Rectal smooth muscle tissue (tissue), 1 donor: Measurements from ENCODE around the gene ANO7.

Experiments used
- H3K27ac ChIP-seq: one replicate; pipeline ENCODE4 v1.7.0; 2013; ENCODE audit warnings: low read depth, low read length, inconsistent platforms
- H3K27me3 ChIP-seq: one replicate; pipeline ENCODE4 v1.7.0; 2013; ENCODE audit warnings: low read length; ENCODE audit not compliant: control insufficient read depth, insufficient read depth
- H3K36me3 ChIP-seq: one replicate; pipeline ENCODE4 v1.7.0; 2013; ENCODE audit warnings: low read length; ENCODE audit not compliant: control insufficient read depth, insufficient read depth
- H3K4me1 ChIP-seq: one replicate; pipeline ENCODE4 v1.7.0; 2013; ENCODE audit warnings: low read length; ENCODE audit not compliant: control insufficient read depth, insufficient read depth
- H3K4me3 ChIP-seq: one replicate; pipeline ENCODE4 v1.7.0; 2013; ENCODE audit warnings: low read length
- H3K9ac ChIP-seq: one replicate; pipeline ENCODE4 v1.7.0; 2013; ENCODE audit warnings: low read length

ANO7 gene

DNA sequence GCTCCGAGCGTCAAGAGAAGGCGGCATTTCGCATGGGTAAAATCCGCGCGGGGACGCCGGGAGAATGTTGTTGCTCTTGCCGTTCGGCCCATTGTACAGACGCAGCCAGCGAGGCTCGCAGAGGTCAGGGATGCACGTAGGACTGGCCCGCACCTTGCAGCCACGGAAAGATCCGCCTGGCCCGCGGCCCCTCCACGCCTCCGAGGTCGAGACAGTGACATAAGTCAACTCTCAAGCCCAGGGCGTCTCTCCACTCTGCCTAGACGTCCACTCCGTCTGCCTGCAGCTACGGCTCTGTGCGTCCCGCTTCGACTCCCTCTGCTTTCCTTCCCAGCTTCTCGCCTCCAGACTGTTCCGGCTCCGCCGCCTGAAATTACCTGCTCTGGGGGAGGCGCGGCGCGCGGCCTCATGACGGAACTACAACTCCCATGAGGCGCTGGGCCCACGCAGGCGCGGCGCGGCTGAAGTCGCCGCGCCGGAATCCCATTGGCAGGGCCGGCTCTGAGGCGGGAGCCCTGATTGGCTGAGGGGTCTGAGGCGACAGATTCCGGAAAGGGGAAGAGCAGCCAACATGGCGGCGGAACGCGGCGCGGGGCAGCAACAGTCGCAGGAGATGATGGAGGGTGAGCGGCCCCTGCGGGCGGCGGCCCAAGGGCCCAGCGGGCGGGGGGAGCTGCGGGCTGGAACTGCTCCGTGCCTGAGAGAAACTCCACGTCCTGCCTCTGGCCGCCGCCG is 38.4 kb upstream of the ANO7 start, which contains the start of gene PPP1R7:
Gene PPP1R7 (plus strand): TSS at position 543 of the 735 bp plus-strand sequence. CDS start 29 bp downstream, at position 572.
- H3K9ac ChIP-seq: peak within 1 kb of the TSS; percentile 34
- H3K27me3 ChIP-seq: no peaks in the 10 kb centered on the region
- no peaks in the 10 kb centered on the region for H3K36me3 ChIP-seq
- peaks cover 6% of the 10 kb centered on the region for H3K4me1 ChIP-seq
- H3K4me3 ChIP-seq: peak within 1 kb of the TSS; percentile 89
- H3K27ac ChIP-seq: peak within 1 kb of the TSS; percentile 52

DNA sequence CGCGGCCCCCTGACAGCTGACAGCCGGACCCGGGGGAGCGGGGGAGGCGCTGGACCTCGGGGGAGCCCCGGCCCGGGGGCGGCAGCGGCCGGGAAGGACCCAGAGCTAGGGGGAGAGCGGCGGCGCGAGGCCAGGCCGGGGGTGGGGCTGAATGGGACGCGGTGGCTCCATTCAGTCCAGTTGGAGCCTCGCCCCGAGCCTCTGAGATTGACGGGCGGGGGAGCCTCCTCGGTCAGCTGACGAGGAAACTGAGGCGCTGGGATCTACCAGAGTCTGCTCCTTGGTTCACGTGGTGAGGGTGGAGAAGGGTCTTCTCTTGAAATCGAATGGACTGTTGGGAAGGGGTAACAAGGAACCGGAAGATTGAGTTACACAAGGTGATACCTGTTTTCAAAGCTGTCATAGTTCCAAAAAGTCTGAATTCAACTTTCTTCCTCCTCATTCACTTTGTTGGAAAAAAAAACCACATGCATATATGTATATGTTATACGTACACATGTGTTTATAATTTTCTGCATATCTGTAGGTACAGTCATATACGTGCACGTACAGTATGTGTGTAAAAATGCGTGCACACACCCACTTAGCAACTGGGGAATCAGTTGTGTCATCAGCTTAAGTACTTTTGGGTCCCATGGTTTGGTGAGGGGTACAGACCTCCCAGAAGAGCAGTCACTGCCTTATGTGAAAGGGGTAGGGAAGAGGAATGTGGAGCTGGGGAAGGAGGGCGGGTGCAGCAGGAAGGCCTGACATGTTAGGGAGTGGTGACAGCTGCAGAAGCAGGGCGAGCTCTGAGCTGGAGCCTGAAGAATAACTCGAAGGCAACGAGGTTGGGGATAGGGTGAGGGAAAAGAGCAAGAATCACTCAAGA is 37.6 kb upstream of the ANO7 start:
- H3K27ac ChIP-seq: peak overlapping the region; percentile 52
- peaks cover 6% of the 10 kb centered on the region for H3K4me1 ChIP-seq
- no peaks in the 10 kb centered on the region for H3K27me3 ChIP-seq

DNA sequence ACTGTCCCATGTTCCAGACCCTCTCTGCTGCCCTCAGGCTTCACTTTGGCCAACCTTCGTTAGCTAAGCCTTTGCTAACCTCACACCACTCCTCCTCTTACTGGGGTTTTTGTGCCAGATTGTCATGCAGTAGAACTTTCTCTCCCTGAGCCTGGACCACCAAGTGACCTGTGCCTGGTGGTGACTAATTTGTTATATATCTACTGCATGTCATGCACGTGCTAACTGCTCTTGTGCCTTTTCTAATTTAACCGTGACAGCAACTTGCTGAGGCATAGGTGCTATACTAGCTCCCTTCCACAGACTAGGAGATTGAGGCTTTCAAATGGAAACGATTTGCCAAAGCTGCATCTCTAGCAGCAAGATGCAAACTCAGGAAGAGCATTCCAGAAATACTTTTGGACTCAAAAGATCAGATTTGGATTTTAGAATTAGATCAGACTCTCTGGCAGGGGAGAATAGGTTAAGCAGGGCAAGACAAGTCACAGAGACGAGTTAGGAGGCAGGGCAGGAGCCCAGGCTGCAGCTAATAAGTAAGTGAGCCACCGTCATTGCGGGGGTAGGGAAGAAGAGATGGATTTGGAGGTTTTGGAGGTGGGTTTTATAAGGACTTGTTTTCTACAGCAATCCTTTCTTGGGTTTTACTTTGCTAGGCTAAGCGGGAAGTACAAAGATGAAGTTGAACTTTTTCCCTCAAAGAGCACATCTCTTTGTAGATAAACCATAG is 36.4 kb upstream of the ANO7 start:
- Histone ChIP-seq H3K4me1 (peaks cover 6% of the 10 kb centered on the region), H3K9ac (no peak overlapping the region), H3K4me3 (no peak overlapping the region), H3K27ac (no peak overlapping the region), H3K27me3 (no peaks in the 10 kb centered on the region), H3K36me3 (no peaks in the 10 kb centered on the region)

More for the DNA sequence above, 37.6 kb upstream of the ANO7 start:
- H3K9ac ChIP-seq: peak overlapping the region; percentile 34
- H3K36me3 ChIP-seq: no peaks in the 10 kb centered on the region
- peak overlapping the region; percentile 89 for H3K4me3 ChIP-seq

DNA sequence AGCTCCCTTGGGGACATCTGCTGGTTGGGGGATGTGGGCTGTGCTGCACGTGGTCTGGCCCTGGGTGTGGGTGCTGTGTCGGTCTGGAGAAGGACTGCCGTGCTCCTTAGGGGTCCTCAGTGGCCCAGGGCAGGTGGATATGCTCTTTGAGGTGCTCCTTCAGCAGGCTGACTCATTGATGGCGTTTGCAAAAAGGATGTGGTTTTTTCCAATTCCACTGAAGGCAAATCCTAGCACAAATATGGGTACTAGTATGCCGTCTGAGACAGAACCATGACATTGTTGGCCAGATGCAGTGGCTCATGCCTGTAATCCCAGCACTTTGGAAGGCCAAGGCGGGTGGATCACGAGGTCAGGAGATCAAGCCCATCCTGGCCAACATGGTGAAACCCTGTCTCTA is 34.9 kb upstream of the ANO7 start:
- no peak overlapping the region for H3K4me3 ChIP-seq
- H3K36me3 ChIP-seq: peaks cover 11% of the 10 kb centered on the region
- H3K9ac ChIP-seq: no peak overlapping the region
- H3K27me3 ChIP-seq: no peaks in the 10 kb centered on the region
- H3K27ac ChIP-seq: no peak overlapping the region
- peaks cover 4% of the 10 kb centered on the region for H3K4me1 ChIP-seq

DNA sequence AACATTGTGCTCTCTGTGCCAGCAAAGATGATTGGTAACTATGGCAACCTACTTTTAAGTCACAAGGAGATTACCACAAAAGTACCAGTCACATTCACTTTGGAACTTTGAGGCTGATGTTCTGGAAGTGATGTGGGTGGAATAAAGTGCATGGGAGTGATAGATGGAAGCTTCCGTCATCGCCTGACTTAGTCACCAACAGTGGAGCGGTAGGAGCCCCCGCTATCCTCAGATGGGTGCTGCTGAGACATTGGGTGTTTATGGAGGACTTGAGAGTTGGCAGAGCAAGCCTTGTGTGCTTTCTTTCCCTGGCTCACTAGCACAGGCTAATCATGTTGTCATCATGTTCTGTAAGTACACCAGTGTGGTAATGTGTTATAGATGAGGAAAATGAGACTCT is 33.6 kb upstream of the ANO7 start:
- H3K4me1 ChIP-seq: peaks cover 4% of the 10 kb centered on the region
- no peaks in the 10 kb centered on the region for H3K27me3 ChIP-seq
- no peak overlapping the region for H3K4me3 ChIP-seq
- no peak overlapping the region for H3K9ac ChIP-seq
- H3K27ac ChIP-seq: no peak overlapping the region
- peaks cover 19% of the 10 kb centered on the region for H3K36me3 ChIP-seq

DNA sequence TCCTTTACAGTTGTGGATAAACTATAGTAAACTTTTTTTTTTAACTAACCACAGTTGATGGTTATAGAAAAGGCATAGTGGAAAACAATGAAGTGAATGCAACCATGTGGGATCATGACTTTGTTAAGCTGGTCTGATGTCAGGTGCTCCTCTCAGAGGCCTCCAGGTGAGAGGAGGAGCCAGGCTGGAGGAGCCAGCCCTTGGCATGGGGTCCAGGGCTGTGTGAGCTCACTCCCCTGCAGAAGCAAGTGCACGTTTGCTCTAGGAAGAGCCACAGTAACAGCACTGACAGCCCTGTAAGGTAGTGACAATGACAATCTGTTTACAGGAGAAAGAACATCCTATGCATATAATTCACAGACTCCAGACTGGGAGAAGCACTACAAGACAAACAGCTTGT is 32.5 kb upstream of the ANO7 start:
- H3K36me3 ChIP-seq: peaks cover 23% of the 10 kb centered on the region
- H3K27ac ChIP-seq: no peak overlapping the region

DNA sequence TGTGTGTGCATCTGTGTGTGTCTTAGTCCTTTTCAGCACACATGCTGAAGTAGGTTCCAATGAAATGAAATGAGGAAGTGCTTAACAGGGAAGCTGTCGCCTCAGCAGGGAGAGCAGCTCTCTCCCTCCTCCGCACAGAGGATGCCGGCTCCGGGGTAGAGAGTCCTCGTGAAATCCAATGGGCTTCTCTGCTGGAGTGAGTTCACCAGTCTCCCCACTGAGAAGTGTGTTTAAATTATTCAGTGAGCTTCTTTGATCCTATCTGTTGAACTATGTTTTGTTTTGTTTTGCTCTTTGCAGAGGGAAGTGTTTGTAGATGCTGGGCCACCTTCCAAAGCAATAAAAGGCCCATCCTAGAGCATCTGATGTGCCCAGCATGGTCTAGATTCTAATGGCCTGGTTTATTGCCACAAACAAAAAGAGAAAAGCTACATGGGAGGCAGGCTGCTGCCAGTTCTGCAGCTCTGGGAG is 31.5 kb upstream of the ANO7 start:
- H3K4me1 ChIP-seq: peaks cover 4% of the 10 kb centered on the region
- H3K4me3 ChIP-seq: no peak overlapping the region
- no peaks in the 10 kb centered on the region for H3K27me3 ChIP-seq
- no peak overlapping the region for H3K9ac ChIP-seq
- H3K36me3 ChIP-seq: peaks cover 26% of the 10 kb centered on the region
- H3K27ac ChIP-seq: no peak overlapping the region

More for the DNA sequence above, 32.5 kb upstream of the ANO7 start:
- Histone ChIP-seq H3K4me1 (peaks cover 4% of the 10 kb centered on the region), H3K27me3 (no peaks in the 10 kb centered on the region), H3K4me3 (no peak overlapping the region), H3K9ac (no peak overlapping the region)

- no peak overlapping the region for H3K27ac ChIP-seq
- H3K27me3 ChIP-seq: no peaks in the 10 kb centered on the region
- H3K4me1 ChIP-seq: peaks cover 9% of the 10 kb centered on the region
- no peak overlapping the region for H3K4me3 ChIP-seq
- no peak overlapping the region for H3K9ac ChIP-seq
- peaks cover 28% of the 10 kb centered on the region for H3K36me3 ChIP-seq
These were observed 30.5 kb upstream of the ANO7 start for GRCh38 chr2:241157841-241158545.

DNA sequence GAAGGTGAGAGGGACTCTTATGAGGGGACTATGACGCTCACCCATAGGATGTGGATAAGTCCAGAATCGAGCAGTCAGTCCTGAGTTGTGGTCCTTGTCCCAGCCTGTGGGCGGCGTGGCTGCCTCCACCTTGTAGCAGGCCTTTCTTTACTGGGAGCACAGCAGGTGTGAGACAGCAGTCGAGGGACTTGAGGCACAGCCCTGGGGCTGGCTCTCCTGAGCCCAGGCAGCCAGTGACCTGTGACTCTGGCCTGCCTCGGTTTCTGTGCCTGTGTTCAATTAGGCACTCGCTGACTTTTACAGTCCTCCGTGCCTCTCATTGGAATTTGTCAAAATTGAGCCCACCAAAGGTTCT is 30.0 kb upstream of the ANO7 start:
- Histone ChIP-seq H3K9ac (no peak overlapping the region), H3K27me3 (no peaks in the 10 kb centered on the region), H3K36me3 (peaks cover 31% of the 10 kb centered on the region), H3K4me3 (no peak overlapping the region), H3K4me1 (peaks cover 9% of the 10 kb centered on the region), H3K27ac (no peak overlapping the region)

GRCh38 chr2:241159116-241159515 is 29.4 kb upstream of the ANO7 start:
- H3K9ac ChIP-seq: no peak overlapping the region
- H3K4me1 ChIP-seq: peaks cover 9% of the 10 kb centered on the region
- H3K4me3 ChIP-seq: no peak overlapping the region
- H3K27me3 ChIP-seq: no peaks in the 10 kb centered on the region
- H3K36me3 ChIP-seq: peaks cover 31% of the 10 kb centered on the region
- no peak overlapping the region for H3K27ac ChIP-seq

- Histone ChIP-seq H3K4me3 (no peak overlapping the region), H3K27me3 (no peaks in the 10 kb centered on the region), H3K4me1 (peaks cover 9% of the 10 kb centered on the region), H3K27ac (no peak overlapping the region), H3K36me3 (peaks cover 34% of the 10 kb centered on the region), H3K9ac (no peak overlapping the region)
These were observed 28.2 kb upstream of the ANO7 start for GRCh38 chr2:241160318-241160717.
